ENCODE data around the gene IZUMO1. TPM values are rescaled to one million over a fixed set of nuclear protein-coding genes. Genes with fewer than 3 reads are reported as not detected.

The IZUMO1 gene
- polyA plus RNA-seq, 2 of the 4 experiments (the other 2 are of a cell fraction): not detected

DNA sequence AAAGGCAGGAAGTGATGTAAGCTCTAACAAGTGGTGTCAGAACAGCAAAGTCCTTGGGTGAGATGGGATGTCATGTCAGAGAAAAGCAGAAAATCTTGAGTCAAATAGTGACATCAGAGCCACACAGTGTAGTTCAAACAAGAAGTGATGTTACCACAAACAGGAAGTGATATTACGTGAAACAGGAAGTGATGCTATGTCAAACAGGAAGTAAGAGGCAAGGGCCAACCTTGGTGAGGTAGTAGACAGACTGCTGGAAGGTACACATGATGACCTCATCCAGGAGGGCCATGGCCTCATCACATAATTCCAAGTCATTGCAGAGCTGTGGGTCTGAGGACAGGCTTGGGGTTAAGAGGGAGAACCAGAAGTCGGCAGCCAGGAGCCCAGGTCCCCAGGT lies 20.2 kb downstream of the IZUMO1 start:
- TF ChIP-seq FOSL2 (IDR thresholded peaks at IDR 0.05): no peak
- TF ChIP-seq FOSL2 (CRISPR knock-in tag; IDR thresholded peaks at IDR 0.05): no peak
- no peak for TF ChIP-seq JUNB (IDR thresholded peaks at IDR 0.05)
- no peak for TF ChIP-seq HMGXB4 (CRISPR knock-in tag; IDR thresholded peaks at IDR 0.05; ENCODE audit: borderline replicate concordance)
- TF ChIP-seq, protein P1, sequence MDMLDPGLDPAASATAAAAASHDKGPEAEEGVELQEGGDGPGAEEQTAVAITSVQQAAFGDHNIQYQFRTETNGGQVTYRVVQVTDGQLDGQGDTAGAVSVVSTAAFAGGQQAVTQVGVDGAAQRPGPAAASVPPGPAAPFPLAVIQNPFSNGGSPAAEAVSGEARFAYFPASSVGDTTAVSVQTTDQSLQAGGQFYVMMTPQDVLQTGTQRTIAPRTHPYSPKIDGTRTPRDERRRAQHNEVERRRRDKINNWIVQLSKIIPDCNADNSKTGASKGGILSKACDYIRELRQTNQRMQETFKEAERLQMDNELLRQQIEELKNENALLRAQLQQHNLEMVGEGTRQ (IDR thresholded peaks at IDR 0.05): no peak
- TF ChIP-seq HDAC2 (IDR thresholded peaks at IDR 0.05): no peak
- TF ChIP-seq CTCF (IDR thresholded peaks at IDR 0.05): no peak
- no peak for TF ChIP-seq CBX8 (IDR thresholded peaks at IDR 0.05)
- TF ChIP-seq CBX2 (IDR thresholded peaks at IDR 0.05; ENCODE audit: borderline replicate concordance, low read depth): no peak
- no peak for TF ChIP-seq KDM1A (IDR thresholded peaks at IDR 0.05; ENCODE audit: low read depth)
- TF ChIP-seq HOXA7 (CRISPR knock-in tag; IDR thresholded peaks at IDR 0.05): no peak
- TF ChIP-seq, protein P2, sequence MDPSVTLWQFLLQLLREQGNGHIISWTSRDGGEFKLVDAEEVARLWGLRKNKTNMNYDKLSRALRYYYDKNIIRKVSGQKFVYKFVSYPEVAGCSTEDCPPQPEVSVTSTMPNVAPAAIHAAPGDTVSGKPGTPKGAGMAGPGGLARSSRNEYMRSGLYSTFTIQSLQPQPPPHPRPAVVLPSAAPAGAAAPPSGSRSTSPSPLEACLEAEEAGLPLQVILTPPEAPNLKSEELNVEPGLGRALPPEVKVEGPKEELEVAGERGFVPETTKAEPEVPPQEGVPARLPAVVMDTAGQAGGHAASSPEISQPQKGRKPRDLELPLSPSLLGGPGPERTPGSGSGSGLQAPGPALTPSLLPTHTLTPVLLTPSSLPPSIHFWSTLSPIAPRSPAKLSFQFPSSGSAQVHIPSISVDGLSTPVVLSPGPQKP (IDR thresholded peaks at IDR 0.05; ENCODE audit: low read depth, low read length): no peak
- TF ChIP-seq TP53 (CRISPR knock-in tag; IDR thresholded peaks at IDR 0.05): no peak
- no peak for TF ChIP-seq GATA3 (IDR thresholded peaks at IDR 0.05; ENCODE audit: borderline replicate concordance)
- Histone ChIP-seq H3K4me2 (no peak overlapping the region), H3K9me3 (no peaks in the 10 kb centered on the region), H3K4me3 (no peak overlapping the region), H3K4me1 (peaks cover 5% of the 10 kb centered on the region; the same call in 1 of the 3 replicates), H3K27ac (no peak overlapping the region)
- ATAC-seq: no peak
- FAIRE-seq: no peak
- ChIA-PET CTCF (interaction anchor here (2.6 to 6.1 kb wide), 4 partner anchors 11 to 81 kb away, joined by 7 to 69 read pairs (median 24); partner anchors contain the start of gene CA11), POLR2A (no interaction called here)
- WGBS (ENCODE audit: missing lambda C conversion rate): 87% methylated on average over 2 of the region's 2 CpGs
- DNase-seq (ENCODE audit: low read depth in 1 of 2, low spot score in 1 of 2): peak in 1 of 2 experiments; percentile 65

DNA sequence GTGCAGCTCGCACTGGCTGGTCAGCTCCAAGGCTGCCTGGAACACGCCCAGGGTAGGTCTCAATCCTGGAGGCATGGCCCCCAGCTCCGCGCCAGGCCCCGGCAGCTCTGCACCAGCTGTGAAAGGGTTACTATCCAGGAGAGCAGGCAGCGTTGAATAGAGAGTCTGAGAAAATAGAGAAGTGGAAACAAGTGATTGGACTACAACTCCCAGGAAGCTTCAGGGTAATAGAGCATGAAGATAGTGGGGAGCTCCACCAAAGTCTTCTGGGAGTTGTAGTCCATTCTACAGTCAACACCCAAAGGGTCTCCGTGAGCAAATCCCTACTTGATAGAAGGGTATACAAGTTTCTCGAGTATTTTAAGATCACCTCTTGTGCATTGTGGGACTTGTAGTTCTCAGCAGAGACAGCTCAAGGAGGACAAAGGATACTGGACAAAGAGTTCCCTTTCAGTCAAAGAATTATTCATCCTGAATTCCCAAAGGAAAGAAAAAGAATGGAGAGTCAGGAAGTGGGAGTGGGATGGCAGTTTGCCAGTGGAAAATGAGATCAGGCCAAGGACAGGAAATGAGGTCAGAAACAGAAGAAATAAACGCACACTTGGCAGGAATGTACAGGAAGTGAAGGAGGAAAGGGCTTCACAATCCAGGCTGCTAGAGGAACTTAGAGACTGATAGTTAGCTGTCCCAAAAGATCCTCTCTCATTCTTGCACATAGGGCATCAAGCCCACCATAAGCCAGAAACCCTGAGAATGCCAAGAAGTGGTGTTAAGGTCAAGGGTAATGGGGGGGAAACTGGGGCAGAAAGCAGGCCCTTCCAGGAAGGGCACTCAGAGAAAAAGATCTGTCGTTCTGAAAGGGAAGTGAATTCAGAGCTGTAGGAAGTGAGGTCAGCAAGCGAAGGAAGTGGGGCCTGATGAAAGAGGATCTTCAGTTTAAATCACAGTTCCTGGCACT lies 21.6 kb downstream of the IZUMO1 start:
- H3K9me3 ChIP-seq: no peaks in the 10 kb centered on the region
- CTCF ChIA-PET: interaction anchor here (0.7 to 6.1 kb wide), 12 partner anchors 9 to 373 kb away, joined by 3 to 69 read pairs (median 6); partner anchors contain the start of gene CA11
- POLR2A ChIA-PET: interaction anchor here (0.6 to 1.6 kb wide), 4 partner anchors 13 to 269 kb away, joined by 3 to 4 read pairs (median 4); partner anchors contain the start of genes CA11 and RUVBL2
- FAIRE-seq (no peak), ATAC-seq (peak in 1 of 2 experiments; percentile 42; a peak in 3 of 6 replicates), DNase-seq (ENCODE audit: low read depth in 1 of 2, low spot score in 1 of 2) (peak; percentile 59 to 84)
- WGBS (ENCODE audit: missing lambda C conversion rate): 52% methylated on average over 11 of the region's 11 CpGs
- peak overlapping the region; percentile 17; the same call in 1 of the 3 replicates for H3K4me2 ChIP-seq
- no peak overlapping the region for H3K4me3 ChIP-seq
- peak overlapping the region; percentile 8 to 73; a peak in 4 of 6 replicates for H3K27ac ChIP-seq
- peaks cover 12% of the 10 kb centered on the region for H3K4me1 ChIP-seq
- TF ChIP-seq CBX2 (IDR thresholded peaks at IDR 0.05; ENCODE audit: borderline replicate concordance, low read depth) (no peak), HEYL (CRISPR knock-in tag; IDR thresholded peaks at IDR 0.05) (no peak), PHF8 (IDR thresholded peaks at IDR 0.05; ENCODE audit: borderline replicate concordance, low read depth) (no peak), TFCP2L1 (CRISPR knock-in tag; IDR thresholded peaks at IDR 0.05) (no peak), E2F6 (IDR thresholded peaks at IDR 0.05; ENCODE audit: borderline replicate concordance, low read depth) (no peak), HMGXB4 (CRISPR knock-in tag; IDR thresholded peaks at IDR 0.05; ENCODE audit: borderline replicate concordance) (no peak), MAFK (IDR thresholded peaks at IDR 0.05; ENCODE audit: partially characterized antibody) (peak; percentile 90)
